Stomach (tissue), 4 donors: ENCODE measurements around the gene DPYD.

Experiments used
- CTCF ChIP-seq, 7 experiments: fragments of 450-650 bp in 4 of 7; fragments of 200-600 bp in 3 of 7; sonication (generic) in 3 of 7; IDR thresholded peaks; one replicate each; pipeline ENCODE4 v1.5.1; 2016 to 2019; ENCODE audit warnings: antibody characterized with exemption in 7 of 7, control low read depth in 2 of 7, mild to moderate bottlenecking in 1 of 7
- EP300 ChIP-seq: sonication (generic); formaldehyde crosslinking; IDR thresholded peaks from one replicate; pipeline ENCODE4 v1.6.1; 2017; ENCODE audit warnings: antibody characterized with exemption
- POLR2A ChIP-seq, 4 donors: fragments of 450-650 bp; IDR thresholded peaks; one replicate each; pipeline ENCODE4 v1.6.1; 2016; ENCODE audit warnings: antibody characterized with exemption in 4 of 4, control low read depth in 2 of 4, mild to moderate bottlenecking in 1 of 4, moderate library complexity in 1 of 4

GRCh38 chr1:97634758-97635157 is 286.1 kb downstream of the DPYD start:
- TF ChIP-seq CTCF (IDR thresholded peaks at IDR 0.05) (no peak), EP300 (no peak), POLR2A (IDR thresholded peaks at IDR 0.05) (no peak)
